Measurements from ENCODE around the gene MCM7. TPM values are rescaled to one million over a fixed set of nuclear protein-coding genes. Genes with fewer than 3 reads are reported as not detected.

MCM7 gene
- total and polyA plus RNA-seq, 2 of the 13 experiments (the other 11 are each of a cell fraction or from before 2014, with no cell fraction given), result 84.5 to 214 TPM

GRCh38 chr7:100115026-100115425, 13.8 kb upstream of the MCM7 start (continued):
- TF ChIP-seq MNT (IDR thresholded peaks at IDR 0.05), result no peak
- no peak for TF ChIP-seq TRIM24 (CRISPR knock-in tag; IDR thresholded peaks at IDR 0.05)
- no peak for TF ChIP-seq CEBPG (CRISPR knock-in tag; IDR thresholded peaks at IDR 0.05)
- no peak for TF ChIP-seq ZNF800 (CRISPR knock-in tag; IDR thresholded peaks at IDR 0.05)

GRCh38 chr7:100111914-100112313, 10.7 kb upstream of the MCM7 start:
- ATAC-seq, result peak; percentile 16; the same call in 1 of the 3 replicates
- in situ Hi-C loops (cut with HindIII; ENCODE audit: extremely low pct_ligation_motif_present, low pct_unique_long_range_greater_than_20kb), result no loop called here

More at GRCh38 chr7:100111914-100112313, 10.7 kb upstream of the MCM7 start:
- H3K9me3 ChIP-seq (ENCODE audit: low read length), result no peaks in the 10 kb centered on the region
- peaks cover 6 to 33% of the 10 kb centered on the region in 2 experiments; a peak in 4 of 5 replicates for H3K36me3 ChIP-seq (replicated peaks in 1 of 2; ENCODE audit: control insufficient read depth in 1 of 2, insufficient read depth in 2 of 2, low read length in 2 of 2)
- H4K20me1 ChIP-seq (ENCODE audit: insufficient read depth, low read length), result no peaks in the 10 kb centered on the region
- DNase-seq (ENCODE audit: low spot score) (no peak), FAIRE-seq (no peak)
- no peak overlapping the region for H3K9ac ChIP-seq (ENCODE audit: insufficient read depth, low read depth, low read length)
- intact Hi-C loops (cut with micrococcal nuclease; ENCODE audit: unreplicated experiment), result no loop called here
- 92% methylated on average over 10 of the region's 13 CpGs for WGBS (ENCODE audit: low lambda C conversion rate)
- H3K4me2 ChIP-seq (ENCODE audit: low read depth, low read length), result no peak overlapping the region
- no peak overlapping the region for H3K27ac ChIP-seq (ENCODE audit: extremely low read length, insufficient read depth, low read length)
- TF ChIP-seq ZNF292 (CRISPR knock-in tag; IDR thresholded peaks at IDR 0.05; ENCODE audit: borderline replicate concordance, low read depth) (no peak), ZBTB10 (CRISPR knock-in tag; IDR thresholded peaks at IDR 0.05; ENCODE audit: borderline replicate concordance) (no peak), GABPB1 (CRISPR knock-in tag; IDR thresholded peaks at IDR 0.05) (no peak), TRAFD1 (CRISPR knock-in tag; IDR thresholded peaks at IDR 0.05; ENCODE audit: borderline replicate concordance) (no peak), ZNF383 (CRISPR knock-in tag; IDR thresholded peaks at IDR 0.05; ENCODE audit: borderline replicate concordance) (no peak), MBD4 (IDR thresholded peaks at IDR 0.05; ENCODE audit: borderline replicate concordance, low read length) (no peak), EZH2 (conservative IDR thresholded peaks at IDR 0.05; ENCODE audit: low read depth, low read length) (no peak), ZNF761 (CRISPR knock-in tag; conservative IDR thresholded peaks at IDR 0.05) (no peak), ZBTB7A (CRISPR knock-in tag; IDR thresholded peaks at IDR 0.05) (no peak)
- no peaks in the 10 kb centered on the region for H3K79me2 ChIP-seq (ENCODE audit: insufficient read depth, low read length)
- BruUV-seq (replicated peaks), result no TSS peak
- H3K4me3 ChIP-seq (replicated peaks in 1 of 3; ENCODE audit: insufficient read depth in 1 of 3, low read depth in 2 of 3, low read length in 3 of 3), result no peak overlapping the region
- peaks cover 22% of the 10 kb centered on the region for H3K4me1 ChIP-seq (ENCODE audit: insufficient read depth, low read length)
- H3K27me3 ChIP-seq (ENCODE audit: control insufficient read depth in 1 of 2, insufficient read depth in 2 of 2, low read length in 2 of 2), result no peaks in the 10 kb centered on the region
- ChIA-PET CTCF (ENCODE audit: low intra/inter-chr PET ratio, low total read pairs) (no interaction called here), POLR2A (no interaction called here)
- no peak overlapping the region for H2AFZ ChIP-seq (ENCODE audit: low read length)

All from HepG2 (cell line).